ENCODE data around the gene GLIS1. TPM values are rescaled to one million over a fixed set of nuclear protein-coding genes. Genes with fewer than 3 reads are reported as not detected.

The GLIS1 gene
- total and polyA plus RNA-seq, 2 experiments from 2014 or later: 0.13 to 1.3 TPM

DNA sequence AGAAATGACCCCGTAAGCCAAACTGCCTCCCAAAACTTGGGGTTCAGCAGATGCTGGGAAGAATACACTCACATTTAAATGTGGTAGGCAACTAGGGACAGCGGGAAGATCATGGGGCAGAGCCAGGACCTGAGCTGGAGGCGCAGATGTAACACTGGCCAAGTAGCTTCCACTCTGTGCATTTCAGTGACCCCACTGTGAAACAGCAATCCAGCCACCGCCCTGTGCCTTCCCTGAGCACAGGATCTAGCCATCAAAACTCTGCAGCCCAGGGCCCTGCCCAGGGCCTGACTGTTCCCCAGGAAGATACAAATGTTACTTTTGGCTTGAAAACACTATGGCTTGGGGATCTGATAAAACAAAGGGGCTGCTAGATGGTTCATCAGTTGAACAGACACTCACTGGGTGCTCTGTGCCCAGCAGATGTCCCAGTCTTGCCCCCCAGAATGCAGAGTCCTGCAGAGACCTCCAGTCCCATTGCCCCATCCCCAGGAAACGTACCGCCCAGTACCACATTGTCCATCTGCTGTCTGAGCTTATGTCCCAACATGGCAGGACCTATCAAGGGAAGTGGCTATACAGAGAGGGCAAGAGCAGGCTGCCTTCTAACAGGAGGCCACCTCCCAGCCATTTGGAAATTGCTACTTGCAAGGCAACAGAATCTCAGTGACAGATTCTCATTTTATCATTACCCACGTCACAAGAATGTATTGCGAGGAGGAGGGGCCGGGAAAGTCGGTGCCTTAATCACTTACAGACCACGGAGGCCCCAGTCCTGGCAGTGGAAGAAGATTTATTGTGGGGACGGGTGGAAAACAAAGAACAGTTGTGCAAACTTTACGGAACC lies 155.7 kb downstream of the GLIS1 start:
- H3K27ac ChIP-seq: peak overlapping the region; percentile 64

DNA sequence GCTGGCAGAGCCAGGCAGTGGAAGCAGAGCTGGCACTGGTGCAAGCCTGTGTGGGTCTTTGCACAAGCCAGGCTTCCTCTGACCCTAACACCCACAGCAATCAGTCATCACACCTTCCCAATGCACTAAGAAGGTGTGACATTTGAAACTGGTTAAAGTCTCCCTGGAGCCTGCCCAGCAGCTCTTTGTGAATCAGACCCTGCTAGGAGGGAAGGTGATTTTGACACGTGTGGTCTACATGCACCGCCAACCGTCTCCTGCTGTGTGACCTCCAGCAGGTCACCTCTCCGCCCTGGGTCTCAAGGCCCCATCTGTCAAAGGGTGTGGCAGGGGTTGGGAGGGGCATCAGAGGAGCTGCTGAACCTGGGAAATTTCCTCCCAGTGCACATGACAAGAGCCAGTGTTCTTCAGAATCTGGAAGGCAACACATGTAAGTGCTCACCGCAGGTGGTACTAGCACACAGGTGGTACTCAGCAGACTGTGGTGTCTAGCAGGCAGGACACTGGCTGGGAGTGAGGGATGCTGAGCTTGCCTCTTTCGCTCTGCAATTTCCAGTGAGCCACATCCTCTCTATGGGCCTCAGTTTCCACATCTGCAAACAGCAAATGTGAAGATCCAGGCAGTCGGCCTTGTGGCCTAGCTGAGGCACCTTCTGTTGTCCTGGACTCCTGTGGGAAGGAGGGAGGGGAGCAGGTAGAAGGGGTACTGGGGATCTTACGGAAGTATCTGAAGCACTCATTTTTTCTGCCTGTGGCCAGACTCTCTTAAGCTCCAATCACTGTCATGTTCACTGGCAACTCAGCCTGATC lies 156.5 kb downstream of the GLIS1 start:
- Histone ChIP-seq H3K4me1 (ENCODE audit: insufficient read depth) (peaks cover 17% of the 10 kb centered on the region), H3K9me2 (replicated peaks; ENCODE audit: insufficient read depth) (no peaks in the 10 kb centered on the region), H3K27me3 (no peaks in the 10 kb centered on the region), H4K20me1 (ENCODE audit: insufficient read depth, poor library complexity, severe bottlenecking) (no peaks in the 10 kb centered on the region), H2AFZ (no peak overlapping the region), H3K36me3 (replicated peaks; ENCODE audit: insufficient read depth, low read depth) (no peaks in the 10 kb centered on the region), H3K9me3 (ENCODE audit: low read depth) (no peaks in the 10 kb centered on the region), H3K79me2 (no peaks in the 10 kb centered on the region), H3K4me3 (no peak overlapping the region), H3K4me2 (no peak overlapping the region), H3K27ac (no peak overlapping the region)
- TF ChIP-seq EZH2phosphoT487 (IDR thresholded peaks at IDR 0.05; ENCODE audit: low read depth, severe bottlenecking, unreplicated experiment): no peak
- TF ChIP-seq, protein P1, sequence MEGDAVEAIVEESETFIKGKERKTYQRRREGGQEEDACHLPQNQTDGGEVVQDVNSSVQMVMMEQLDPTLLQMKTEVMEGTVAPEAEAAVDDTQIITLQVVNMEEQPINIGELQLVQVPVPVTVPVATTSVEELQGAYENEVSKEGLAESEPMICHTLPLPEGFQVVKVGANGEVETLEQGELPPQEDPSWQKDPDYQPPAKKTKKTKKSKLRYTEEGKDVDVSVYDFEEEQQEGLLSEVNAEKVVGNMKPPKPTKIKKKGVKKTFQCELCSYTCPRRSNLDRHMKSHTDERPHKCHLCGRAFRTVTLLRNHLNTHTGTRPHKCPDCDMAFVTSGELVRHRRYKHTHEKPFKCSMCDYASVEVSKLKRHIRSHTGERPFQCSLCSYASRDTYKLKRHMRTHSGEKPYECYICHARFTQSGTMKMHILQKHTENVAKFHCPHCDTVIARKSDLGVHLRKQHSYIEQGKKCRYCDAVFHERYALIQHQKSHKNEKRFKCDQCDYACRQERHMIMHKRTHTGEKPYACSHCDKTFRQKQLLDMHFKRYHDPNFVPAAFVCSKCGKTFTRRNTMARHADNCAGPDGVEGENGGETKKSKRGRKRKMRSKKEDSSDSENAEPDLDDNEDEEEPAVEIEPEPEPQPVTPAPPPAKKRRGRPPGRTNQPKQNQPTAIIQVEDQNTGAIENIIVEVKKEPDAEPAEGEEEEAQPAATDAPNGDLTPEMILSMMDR (IDR thresholded peaks at IDR 0.05; ENCODE audit: poor library complexity): no peak
- TF ChIP-seq EZH2 (IDR thresholded peaks at IDR 0.05; ENCODE audit: borderline replicate concordance): no peak
- 85% methylated on average over 8 of the region's 8 CpGs for WGBS (ENCODE audit: low lambda C conversion rate, missing lambda C conversion rate)
- DNase-seq (ENCODE audit: low spot score): no peak

More for the DNA sequence above, 155.7 kb downstream of the GLIS1 start:
- Histone ChIP-seq H2AFZ (no peak overlapping the region), H3K36me3 (replicated peaks; ENCODE audit: insufficient read depth, low read depth) (no peaks in the 10 kb centered on the region), H3K4me2 (no peak overlapping the region), H3K9me2 (replicated peaks; ENCODE audit: insufficient read depth) (no peaks in the 10 kb centered on the region), H3K79me2 (no peaks in the 10 kb centered on the region), H4K20me1 (ENCODE audit: insufficient read depth, poor library complexity, severe bottlenecking) (no peaks in the 10 kb centered on the region), H3K4me3 (no peak overlapping the region), H3K27me3 (no peaks in the 10 kb centered on the region), H3K4me1 (ENCODE audit: insufficient read depth) (peaks cover 17% of the 10 kb centered on the region), H3K9me3 (ENCODE audit: low read depth) (no peaks in the 10 kb centered on the region)
- DNase-seq (ENCODE audit: low spot score): peak; percentile 64
- WGBS (ENCODE audit: low lambda C conversion rate, missing lambda C conversion rate): 68% methylated on average over 13 of the region's 13 CpGs
- no peak for TF ChIP-seq EZH2phosphoT487 (IDR thresholded peaks at IDR 0.05; ENCODE audit: low read depth, severe bottlenecking, unreplicated experiment)
- TF ChIP-seq, protein P1 (IDR thresholded peaks at IDR 0.05; ENCODE audit: poor library complexity): no peak
- no peak for TF ChIP-seq EZH2 (IDR thresholded peaks at IDR 0.05; ENCODE audit: borderline replicate concordance)

DNA sequence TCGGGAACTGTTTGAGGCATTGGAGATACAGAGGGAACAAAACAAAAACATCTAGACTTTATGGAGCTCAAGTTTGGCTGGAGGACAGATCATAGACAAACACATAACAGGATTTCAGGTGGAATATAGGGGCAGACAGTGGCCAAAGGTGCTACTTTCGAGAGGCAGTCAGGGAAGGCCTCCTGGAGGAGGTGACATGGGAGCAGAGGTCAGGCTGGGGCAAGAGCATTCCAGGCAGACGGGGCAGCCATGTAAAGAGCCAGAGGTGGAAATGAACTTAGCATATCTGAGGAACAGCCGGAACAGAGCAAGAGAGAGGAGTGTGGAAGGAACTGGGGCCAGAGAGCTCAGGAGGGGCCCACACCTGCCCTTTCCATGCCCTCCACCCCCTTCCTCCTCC lies 157.5 kb downstream of the GLIS1 start:
- H3K4me3 ChIP-seq: no peak overlapping the region
- no peak overlapping the region for H3K27ac ChIP-seq
- H4K20me1 ChIP-seq (ENCODE audit: insufficient read depth, poor library complexity, severe bottlenecking): no peaks in the 10 kb centered on the region
- no peaks in the 10 kb centered on the region for H3K9me3 ChIP-seq (ENCODE audit: low read depth)
- TF ChIP-seq EZH2phosphoT487 (IDR thresholded peaks at IDR 0.05; ENCODE audit: low read depth, severe bottlenecking, unreplicated experiment) (no peak), EZH2 (IDR thresholded peaks at IDR 0.05; ENCODE audit: borderline replicate concordance) (no peak)
- 96% methylated on average over 4 of the region's 4 CpGs for WGBS (ENCODE audit: low lambda C conversion rate, missing lambda C conversion rate)
- H3K36me3 ChIP-seq (replicated peaks; ENCODE audit: insufficient read depth, low read depth): no peaks in the 10 kb centered on the region
- H3K4me2 ChIP-seq: no peak overlapping the region
- H3K9me2 ChIP-seq (replicated peaks; ENCODE audit: insufficient read depth): no peaks in the 10 kb centered on the region
- H2AFZ ChIP-seq: no peak overlapping the region
- no peaks in the 10 kb centered on the region for H3K79me2 ChIP-seq
- no peaks in the 10 kb centered on the region for H3K27me3 ChIP-seq
- peaks cover 20% of the 10 kb centered on the region for H3K4me1 ChIP-seq (ENCODE audit: insufficient read depth)
- DNase-seq (ENCODE audit: low spot score): no peak
